ENCODE measurements around the gene TBX15.
"Not testable (repeated sequence)": the region's sequence is repeated elsewhere in the genome, so short reads cannot be mapped to it uniquely, and the experiment has no call there.

The TBX15 gene

GRCh38 chr1:118918230-118918939, 69.8 kb downstream of the TBX15 start:
- no peaks in the 10 kb centered on the region for H3K79me2 ChIP-seq (ENCODE audit: insufficient read depth, low read depth)
- no peaks in the 10 kb centered on the region for H3K36me3 ChIP-seq (ENCODE audit: insufficient read depth)
- H3K27ac ChIP-seq: no peak overlapping the region
- no peaks in the 10 kb centered on the region for H4K20me1 ChIP-seq (ENCODE audit: insufficient read depth)
- TF ChIP-seq CTCF (conservative IDR thresholded peaks at IDR 0.05; ENCODE audit: low read depth, low read length): no peak
- no peak overlapping the region for H2AFZ ChIP-seq (ENCODE audit: low read depth)
- no peaks in the 10 kb centered on the region for H3K27me3 ChIP-seq (ENCODE audit: insufficient read depth, low read depth)
- no peaks in the 10 kb centered on the region for H3K4me1 ChIP-seq (ENCODE audit: low read depth, poor library complexity, severe bottlenecking)
- no peak overlapping the region for H3K4me3 ChIP-seq (IDR thresholded peaks at IDR 0.05; ENCODE audit: insufficient read depth, low read depth, low read length)
- no peak overlapping the region for H3K9ac ChIP-seq
- H3K4me2 ChIP-seq: no peak overlapping the region

GRCh38 chr1:118916346-118916745, 71.8 kb downstream of the TBX15 start:
- H3K27ac ChIP-seq; H3K4me2 ChIP-seq; H3K9ac ChIP-seq; H2AFZ ChIP-seq (ENCODE audit: low read depth); H3K27me3 ChIP-seq (ENCODE audit: insufficient read depth, low read depth); H3K4me1 ChIP-seq (ENCODE audit: low read depth, poor library complexity, severe bottlenecking); H4K20me1 ChIP-seq (ENCODE audit: insufficient read depth); H3K36me3 ChIP-seq (ENCODE audit: insufficient read depth); H3K4me3 ChIP-seq (IDR thresholded peaks at IDR 0.05; ENCODE audit: insufficient read depth, low read depth, low read length); H3K79me2 ChIP-seq (ENCODE audit: insufficient read depth, low read depth): not testable (repeated sequence)

GRCh38 chr1:118914379-118915161, 73.6 kb downstream of the TBX15 start:
- no peaks in the 10 kb centered on the region for H3K27me3 ChIP-seq (ENCODE audit: insufficient read depth, low read depth)
- no peak overlapping the region for H3K27ac ChIP-seq
- H3K79me2 ChIP-seq (ENCODE audit: insufficient read depth, low read depth): no peaks in the 10 kb centered on the region
- H3K9ac ChIP-seq: no peak overlapping the region
- no peaks in the 10 kb centered on the region for H4K20me1 ChIP-seq (ENCODE audit: insufficient read depth)
- no peak overlapping the region for H3K4me2 ChIP-seq
- no peak overlapping the region for H3K4me3 ChIP-seq (IDR thresholded peaks at IDR 0.05; ENCODE audit: insufficient read depth, low read depth, low read length)
- no peaks in the 10 kb centered on the region for H3K4me1 ChIP-seq (ENCODE audit: low read depth, poor library complexity, severe bottlenecking)
- H3K36me3 ChIP-seq (ENCODE audit: insufficient read depth): no peaks in the 10 kb centered on the region
- H2AFZ ChIP-seq (ENCODE audit: low read depth): no peak overlapping the region
- no peak for TF ChIP-seq CTCF (conservative IDR thresholded peaks at IDR 0.05; ENCODE audit: low read depth, low read length)

- Histone ChIP-seq H3K79me2 (ENCODE audit: insufficient read depth, low read depth) (no peaks in the 10 kb centered on the region), H3K4me3 (IDR thresholded peaks at IDR 0.05; ENCODE audit: insufficient read depth, low read depth, low read length) (no peak overlapping the region), H3K4me2 (no peak overlapping the region), H3K36me3 (ENCODE audit: insufficient read depth) (no peaks in the 10 kb centered on the region), H3K27me3 (ENCODE audit: insufficient read depth, low read depth) (no peaks in the 10 kb centered on the region), H3K9ac (no peak overlapping the region), H4K20me1 (ENCODE audit: insufficient read depth) (no peaks in the 10 kb centered on the region), H2AFZ (ENCODE audit: low read depth) (no peak overlapping the region), H3K27ac (no peak overlapping the region), H3K4me1 (ENCODE audit: low read depth, poor library complexity, severe bottlenecking) (no peaks in the 10 kb centered on the region)
- TF ChIP-seq CTCF (conservative IDR thresholded peaks at IDR 0.05; ENCODE audit: low read depth, low read length): no peak
Observed at GRCh38 chr1:118913818-118914217, 74.3 kb downstream of the TBX15 start.

DNA sequence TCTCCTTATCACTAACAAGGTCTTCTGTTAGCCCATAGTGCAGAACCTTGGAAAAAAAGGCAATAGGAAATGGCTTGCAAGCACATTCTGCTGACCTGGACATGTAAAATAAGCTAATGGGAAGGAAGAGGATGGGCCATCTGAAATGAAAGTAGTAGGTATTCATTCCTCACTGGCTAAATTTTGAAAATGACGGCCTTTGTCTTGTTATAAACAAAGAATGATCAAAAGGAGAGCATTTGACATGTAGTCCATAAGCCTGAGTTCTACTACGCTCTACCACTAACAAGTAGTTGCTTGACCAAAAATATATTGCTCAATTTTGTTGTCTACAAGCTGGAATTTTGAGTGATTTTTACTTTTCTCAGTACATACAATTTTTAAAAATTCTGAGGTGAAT, 75.6 kb downstream of the TBX15 start:
- Histone ChIP-seq H3K4me1 (ENCODE audit: low read depth, poor library complexity, severe bottlenecking) (no peaks in the 10 kb centered on the region), H3K27ac (no peak overlapping the region), H3K27me3 (ENCODE audit: insufficient read depth, low read depth) (no peaks in the 10 kb centered on the region), H3K79me2 (ENCODE audit: insufficient read depth, low read depth) (no peaks in the 10 kb centered on the region), H3K4me2 (no peak overlapping the region), H3K4me3 (IDR thresholded peaks at IDR 0.05; ENCODE audit: insufficient read depth, low read depth, low read length) (no peak overlapping the region), H3K36me3 (ENCODE audit: insufficient read depth) (no peaks in the 10 kb centered on the region), H2AFZ (ENCODE audit: low read depth) (no peak overlapping the region), H3K9ac (no peak overlapping the region), H4K20me1 (ENCODE audit: insufficient read depth) (no peaks in the 10 kb centered on the region)
- no peak for TF ChIP-seq CTCF (conservative IDR thresholded peaks at IDR 0.05; ENCODE audit: low read depth, low read length)

Data from KMS-11 (cell line).